Esophagus muscularis mucosa (tissue), 3 donors: ENCODE data around the gene NEK4.

ENCODE experiments used
- CTCF ChIP-seq, 3 experiments: fragments of 200-600 bp in 2 of 3; fragments of 450-650 bp in 1 of 3; sonication (generic) in 2 of 3; IDR thresholded peaks; one replicate each; pipeline ENCODE4 v1.5.1; 2017 to 2019; ENCODE audit warnings: antibody characterized with exemption in 3 of 3, mild to moderate bottlenecking in 2 of 3, moderate library complexity in 1 of 3
- POLR2A ChIP-seq: fragments of 450-650 bp; IDR thresholded peaks from one replicate; pipeline ENCODE4 v1.6.1; 2017; ENCODE audit warnings: antibody characterized with exemption, moderate library complexity, mild to moderate bottlenecking, low read depth

DNA sequence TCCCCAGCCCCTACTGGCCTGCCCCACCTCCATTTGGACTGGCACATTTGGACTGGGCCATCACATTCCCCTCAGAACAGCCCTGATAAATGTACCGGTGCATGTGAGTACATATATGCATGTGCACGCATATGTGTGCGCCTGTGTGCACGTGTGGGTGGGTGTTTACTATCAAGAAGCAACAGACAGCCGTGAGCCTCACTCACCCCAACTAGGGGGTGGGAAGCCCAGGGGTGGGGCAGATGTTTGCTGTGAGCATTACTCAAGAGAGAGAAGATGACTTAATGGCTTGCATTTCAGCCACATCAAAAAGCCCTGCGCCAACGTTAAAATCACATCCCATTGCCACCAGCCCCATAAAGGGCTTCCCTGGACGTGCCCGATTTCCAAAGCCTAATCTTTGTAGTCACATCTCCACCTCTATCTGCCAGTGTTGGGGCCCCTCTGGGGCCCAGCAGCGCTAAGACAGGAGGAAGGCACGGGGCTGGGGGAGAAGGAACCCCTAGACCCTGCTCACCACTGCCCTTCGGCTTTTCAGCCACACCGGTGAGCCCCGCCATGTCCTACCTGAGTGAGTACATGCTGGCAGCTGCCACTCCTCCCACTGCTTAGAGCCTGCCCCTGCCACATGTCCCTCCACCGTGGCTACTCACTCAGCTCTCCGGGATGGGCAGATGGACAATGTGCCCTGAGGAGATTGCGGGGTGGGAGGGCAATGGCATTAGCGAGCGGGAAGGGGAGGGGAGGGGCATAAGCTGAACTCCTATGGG, 34.7 kb upstream of the NEK4 start:
- TF ChIP-seq CTCF (IDR thresholded peaks at IDR 0.05), result no peak
- no peak for TF ChIP-seq POLR2A
